ENCODE data around the gene C1orf174. TPM values are rescaled to one million over a fixed set of nuclear protein-coding genes. Genes with fewer than 3 reads are reported as not detected.

C1orf174 gene
- total and polyA plus RNA-seq, 4 donors, result 10.8 to 19.3 (median 17.6) TPM

GRCh38 chr1:3880429-3881192, 19.5 kb downstream of the C1orf174 start:
- no peak for TF ChIP-seq CTCF (IDR thresholded peaks at IDR 0.05; ENCODE audit: control extremely low read depth, extremely low read depth)
- WGBS, 2 donors, result 64 to 88% methylated on average over 20 of the region's 20 CpGs
- H3K4me3 ChIP-seq, result no peak overlapping the region
- no peaks in the 10 kb centered on the region for H3K4me1 ChIP-seq (ENCODE audit: control insufficient read depth in 5 of 5, insufficient read depth in 5 of 5, low read length in 5 of 5)
- H3K9ac ChIP-seq (ENCODE audit: insufficient read depth in 1 of 2, low read length in 2 of 2), result no peak overlapping the region
- peaks cover 6 to 40% (median 20%) of the 10 kb centered on the region in 4 donors for H3K36me3 ChIP-seq (ENCODE audit: control insufficient read depth in 4 of 4, insufficient read depth in 4 of 4, low read length in 4 of 4)
- peaks cover 0 to 6% (median 2%) of the 10 kb centered on the region in 4 donors for H3K9me3 ChIP-seq (ENCODE audit: control insufficient read depth in 4 of 4, insufficient read depth in 3 of 4, low read length in 3 of 4)
- ATAC-seq (ENCODE audit: insufficient read depth, low FRiP score) (no peak), DNase-seq (no peak)
- no peak overlapping the region for H3K27ac ChIP-seq (ENCODE audit: low read depth in 1 of 2, low read length in 1 of 2)
- no peaks in the 10 kb centered on the region for H3K27me3 ChIP-seq (ENCODE audit: control insufficient read depth in 3 of 3, insufficient read depth in 3 of 3, low read length in 2 of 3)

GRCh38 chr1:3879787-3880428, 20.2 kb downstream of the C1orf174 start:
- ATAC-seq (ENCODE audit: insufficient read depth, low FRiP score) (no peak), DNase-seq (no peak)
- Histone ChIP-seq H3K27ac (ENCODE audit: low read depth in 1 of 2, low read length in 1 of 2) (no peak overlapping the region), H3K4me3 (no peak overlapping the region), H3K27me3 (ENCODE audit: control insufficient read depth in 3 of 3, insufficient read depth in 3 of 3, low read length in 2 of 3) (no peaks in the 10 kb centered on the region), H3K9me3 (ENCODE audit: control insufficient read depth in 4 of 4, insufficient read depth in 3 of 4, low read length in 3 of 4) (peaks cover 0 to 6% (median 2%) of the 10 kb centered on the region in 4 donors), H3K9ac (ENCODE audit: insufficient read depth in 1 of 2, low read length in 2 of 2) (no peak overlapping the region), H3K4me1 (ENCODE audit: control insufficient read depth in 5 of 5, insufficient read depth in 5 of 5, low read length in 5 of 5) (no peaks in the 10 kb centered on the region), H3K36me3 (ENCODE audit: control insufficient read depth in 4 of 4, insufficient read depth in 4 of 4, low read length in 4 of 4) (peaks cover 4 to 36% (median 21%) of the 10 kb centered on the region in 4 donors)
- no peak for TF ChIP-seq CTCF (IDR thresholded peaks at IDR 0.05; ENCODE audit: control extremely low read depth, extremely low read depth)
- WGBS, 2 donors, result 81 to 89% methylated on average over 9 of the region's 9 CpGs

GRCh38 chr1:3879099-3879498, 21.0 kb downstream of the C1orf174 start:
- Histone ChIP-seq H3K36me3 (ENCODE audit: control insufficient read depth in 4 of 4, insufficient read depth in 4 of 4, low read length in 4 of 4) (peaks cover 4 to 37% (median 24%) of the 10 kb centered on the region in 4 donors), H3K27me3 (ENCODE audit: control insufficient read depth in 3 of 3, insufficient read depth in 3 of 3, low read length in 2 of 3) (no peaks in the 10 kb centered on the region), H3K4me1 (ENCODE audit: control insufficient read depth in 5 of 5, insufficient read depth in 5 of 5, low read length in 5 of 5) (no peaks in the 10 kb centered on the region), H3K9ac (ENCODE audit: insufficient read depth in 1 of 2, low read length in 2 of 2) (no peak overlapping the region), H3K27ac (ENCODE audit: low read depth in 1 of 2, low read length in 1 of 2) (no peak overlapping the region), H3K4me3 (no peak overlapping the region), H3K9me3 (ENCODE audit: control insufficient read depth in 4 of 4, insufficient read depth in 3 of 4, low read length in 3 of 4) (peaks cover 0 to 6% (median 2%) of the 10 kb centered on the region in 4 donors)
- no peak for DNase-seq
- ATAC-seq (ENCODE audit: insufficient read depth, low FRiP score), result no peak
- 98 to 99% methylated on average over 7 of the region's 7 CpGs for WGBS, 2 donors
- TF ChIP-seq CTCF (IDR thresholded peaks at IDR 0.05; ENCODE audit: control extremely low read depth, extremely low read depth), result no peak
